GM19240 (cell line): ENCODE measurements around the gene SPATA16.
"Not testable (repeated sequence)": the region's sequence is repeated elsewhere in the genome, so short reads cannot be mapped to it uniquely, and the experiment has no call there.

Source experiments
- DNase-seq: peaks from one replicate; pipeline ENCODE4 v3.0.0; 2011; ENCODE audit warnings: low spot score; ENCODE audit not compliant: insufficient read length

The SPATA16 gene

GRCh38 chr3:173140986-173141385 lies at the start of gene SPATA16:
TSS of gene SPATA16 (minus strand) at chr3:173141235. CDS start at chr3:173117731, 23,504 bp downstream.
- DNase-seq = no peak

DNA sequence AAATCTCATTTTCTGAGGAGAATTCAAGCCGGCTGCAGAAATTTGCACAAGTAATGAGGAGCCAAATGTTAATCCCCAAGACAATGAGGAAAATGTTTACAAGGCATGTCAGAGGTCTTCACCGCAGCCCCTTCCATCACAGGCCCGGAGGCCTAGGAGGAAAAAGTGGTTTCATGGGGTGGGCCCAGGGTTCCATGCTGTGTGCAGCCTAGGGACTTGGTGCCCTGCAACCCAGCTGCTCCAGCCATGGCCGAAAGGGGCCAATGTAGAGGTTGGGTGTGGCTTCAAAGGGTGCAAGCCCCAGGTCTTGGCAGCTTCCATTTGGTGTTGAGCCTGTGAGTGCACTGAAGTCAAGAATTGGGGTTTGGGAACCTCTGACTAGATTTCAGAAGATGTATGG lies 42.0 kb upstream of the SPATA16 start:
- not testable (repeated sequence) for DNase-seq

DNA sequence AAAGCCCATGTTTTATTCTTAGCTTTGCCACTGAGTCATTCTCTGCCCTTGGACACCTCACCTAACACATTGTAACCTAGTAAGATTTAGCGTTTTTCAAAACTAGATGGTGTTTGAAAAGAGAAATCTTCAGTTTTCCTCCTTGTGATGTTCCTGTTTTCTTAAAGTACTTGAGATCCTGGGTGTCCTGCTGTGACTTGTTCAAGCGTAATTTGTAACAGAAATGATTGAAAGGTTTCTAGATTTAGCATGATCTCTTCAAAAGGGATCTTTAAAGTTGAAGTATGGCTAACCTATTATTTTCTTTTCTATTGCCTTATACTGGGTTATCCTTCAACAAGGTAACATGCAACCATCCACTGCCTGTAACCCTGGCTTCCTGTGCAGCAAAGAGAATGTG lies 32.6 kb upstream of the SPATA16 start:
- DNase-seq = no peak

DNA sequence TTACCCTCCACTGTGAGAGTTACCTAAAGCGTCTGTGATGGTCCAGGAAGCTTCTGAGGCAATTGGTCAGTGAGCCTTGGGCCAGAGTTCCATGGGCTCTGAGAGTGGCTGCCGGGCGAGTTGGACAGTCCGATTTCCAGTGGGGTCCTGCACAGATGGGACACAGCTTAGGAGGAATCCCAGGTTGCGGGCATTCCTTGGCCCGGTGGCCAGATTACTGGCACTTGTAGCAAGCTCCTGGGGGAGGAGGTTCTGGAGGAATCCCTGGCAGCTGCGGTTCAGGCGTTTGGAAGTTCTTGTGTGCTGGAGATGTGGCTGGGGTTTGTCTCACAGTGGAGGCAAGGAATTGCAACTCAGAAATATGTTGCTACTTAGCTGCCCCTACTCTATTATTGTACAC lies 18.1 kb upstream of the SPATA16 start:
- DNase-seq = not testable (repeated sequence)

DNA sequence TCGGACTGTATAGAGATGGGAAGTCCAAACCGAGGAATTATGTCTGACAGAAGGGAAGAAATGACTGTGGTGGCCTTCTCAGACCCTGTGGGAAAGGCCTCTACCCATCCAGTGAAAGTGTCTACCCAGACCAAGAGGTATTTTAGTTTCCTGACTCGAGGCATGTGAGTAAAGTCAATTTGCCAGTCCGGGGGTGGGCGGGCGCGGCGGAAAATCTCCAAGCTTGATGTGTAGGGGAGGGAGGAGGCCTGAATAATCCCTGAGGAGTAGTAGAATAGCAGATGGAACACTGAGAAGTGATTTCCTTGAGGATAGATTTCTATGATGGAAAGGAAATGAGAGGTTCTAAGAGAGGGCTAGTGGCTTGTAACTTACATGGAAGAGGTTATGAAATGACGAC lies 15.5 kb upstream of the SPATA16 start:
- DNase-seq = not testable (repeated sequence)

DNA sequence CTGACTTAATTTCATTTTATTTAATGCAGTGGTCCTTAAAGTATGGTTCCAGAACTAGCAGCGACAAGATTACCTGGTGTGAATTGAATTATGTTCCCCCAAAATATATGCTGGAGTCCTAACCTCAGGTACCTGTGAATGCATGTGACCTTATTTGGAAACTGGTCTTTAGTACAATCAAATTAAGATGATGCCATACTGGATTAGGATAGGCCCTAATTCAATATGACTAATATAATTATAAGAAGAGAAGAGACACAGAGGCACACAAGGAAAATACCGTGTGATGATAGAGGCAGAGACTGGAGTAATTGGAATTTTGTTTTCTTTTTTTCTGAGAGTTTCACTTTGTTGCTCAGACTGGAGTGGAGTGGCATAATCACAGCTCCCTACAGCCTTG lies 12.6 kb upstream of the SPATA16 start:
- DNase-seq = no peak

DNA sequence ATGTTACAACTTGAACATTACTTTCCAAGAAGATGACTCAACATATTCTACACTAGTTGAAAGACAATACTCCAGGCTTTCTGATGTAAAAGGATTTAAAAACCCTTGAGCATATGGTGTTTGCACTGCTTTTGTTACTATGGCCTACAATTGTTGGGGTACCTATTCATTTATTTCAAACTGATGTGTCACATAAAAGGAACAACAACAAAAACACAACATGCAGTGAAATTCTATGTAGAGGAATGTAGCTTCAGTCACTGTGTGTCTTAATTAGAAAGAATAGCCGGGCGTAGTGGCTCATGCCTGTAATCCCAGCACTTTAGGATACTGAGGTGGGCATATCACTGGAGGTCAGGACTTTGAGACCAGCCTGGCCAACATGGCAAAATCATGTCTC lies 1.6 kb downstream of the SPATA16 start:
- DNase-seq = no peak

DNA sequence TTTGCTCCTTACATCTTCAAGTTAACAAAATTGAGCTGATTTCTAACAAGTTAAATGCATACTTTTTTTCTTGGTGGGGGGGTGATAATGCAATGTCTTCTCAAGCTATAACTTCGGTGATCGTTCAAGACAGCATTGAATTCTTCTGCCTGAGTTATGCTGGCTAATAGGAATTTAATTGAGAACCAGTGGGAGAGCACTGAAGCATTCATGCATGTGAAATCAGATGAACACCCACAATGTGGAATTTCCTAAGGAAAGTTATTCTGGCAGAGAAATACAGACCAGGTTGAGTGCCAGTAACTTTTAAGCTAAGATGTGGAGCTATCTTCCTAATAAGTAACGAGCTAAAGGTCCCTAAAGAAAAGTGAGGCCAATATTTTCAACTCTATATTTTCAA lies 3.0 kb downstream of the SPATA16 start:
- DNase-seq = no peak

DNA sequence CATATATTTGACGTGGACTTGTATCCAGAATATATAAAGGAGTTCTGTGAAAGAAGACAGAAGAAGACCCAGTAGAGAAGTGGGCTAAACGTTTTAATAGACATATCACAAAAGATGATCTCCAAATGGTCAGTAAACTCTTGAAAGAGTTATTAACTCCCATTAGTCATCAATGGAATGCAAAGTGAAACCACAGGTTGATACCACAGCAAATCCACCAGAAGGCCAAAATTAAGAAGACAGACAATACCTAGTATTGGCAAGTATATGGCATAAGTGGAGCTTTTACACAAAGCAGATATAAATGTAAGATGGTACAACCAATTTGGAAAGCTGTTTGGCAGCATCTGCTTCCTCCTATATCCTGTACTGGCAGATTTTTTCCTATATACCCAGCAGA lies 6.0 kb downstream of the SPATA16 start:
- DNase-seq = no peak

DNA sequence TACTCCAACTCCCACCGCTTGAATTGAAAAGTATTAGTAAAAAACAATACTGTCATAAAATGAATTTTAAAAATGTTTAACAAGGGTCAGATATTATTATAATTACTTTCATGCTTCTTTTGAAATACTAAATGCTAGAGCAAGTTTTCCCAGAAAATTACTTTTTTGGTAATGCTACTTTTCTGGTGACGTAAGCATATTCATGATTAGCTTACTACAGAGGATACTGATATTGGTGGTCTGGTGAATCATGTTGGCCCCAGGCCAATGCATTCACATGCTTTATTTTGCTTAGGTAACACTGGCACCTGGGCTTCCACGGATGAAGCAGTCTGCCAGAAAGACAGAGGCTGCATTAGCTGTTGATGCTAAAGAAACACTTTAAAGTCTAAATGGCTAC lies 12.4 kb downstream of the SPATA16 start:
- DNase-seq = no peak

- DNase-seq = no peak
These were observed 29.7 kb downstream of the SPATA16 start for GRCh38 chr3:173111321-173111720.

DNA sequence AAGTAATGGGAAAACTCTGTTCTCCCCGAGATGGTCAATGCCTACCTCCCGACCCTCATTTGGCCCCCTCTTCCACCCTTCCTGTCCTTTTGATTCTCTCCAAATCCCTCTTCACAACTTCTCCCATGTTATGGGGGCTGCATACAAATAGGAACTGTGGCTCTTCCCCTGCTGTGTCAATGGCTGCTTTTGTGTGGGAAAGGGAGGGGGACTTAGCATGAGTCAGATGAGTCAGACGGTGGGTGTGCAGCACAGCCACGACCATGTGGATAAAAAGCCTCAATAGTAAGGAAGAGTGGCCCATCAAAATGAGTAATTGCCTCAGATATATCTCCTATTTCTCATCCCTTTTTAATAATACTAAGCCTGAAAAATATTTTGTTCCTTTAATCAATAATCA lies 31.9 kb downstream of the SPATA16 start:
- no peak for DNase-seq

GRCh38 chr3:173103469-173103868 lies 37.6 kb downstream of the SPATA16 start:
- DNase-seq = no peak

- DNase-seq = no peak
These were observed 42.1 kb downstream of the SPATA16 start for GRCh38 chr3:173098959-173099358.

- no peak for DNase-seq
These were observed 43.8 kb downstream of the SPATA16 start for GRCh38 chr3:173096994-173097785.

DNA sequence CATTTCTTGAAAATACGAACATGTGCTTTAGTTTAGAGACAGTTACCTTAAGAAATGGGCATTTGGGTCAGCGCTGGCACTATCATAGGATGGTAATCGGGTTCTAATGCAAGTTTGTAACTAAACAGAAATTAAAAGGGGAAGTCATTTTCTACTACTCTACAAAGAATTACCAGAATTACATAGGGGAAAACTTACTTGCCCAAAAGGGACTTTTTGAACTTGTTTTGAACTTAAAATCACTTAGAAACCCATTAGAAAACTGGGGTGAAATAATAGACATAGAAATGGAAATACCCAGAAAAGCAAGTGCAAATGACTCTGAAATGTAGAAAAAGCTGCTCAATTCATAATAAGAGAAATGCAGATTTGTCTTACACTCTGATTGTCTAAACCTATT lies 44.9 kb downstream of the SPATA16 start:
- no peak for DNase-seq

DNA sequence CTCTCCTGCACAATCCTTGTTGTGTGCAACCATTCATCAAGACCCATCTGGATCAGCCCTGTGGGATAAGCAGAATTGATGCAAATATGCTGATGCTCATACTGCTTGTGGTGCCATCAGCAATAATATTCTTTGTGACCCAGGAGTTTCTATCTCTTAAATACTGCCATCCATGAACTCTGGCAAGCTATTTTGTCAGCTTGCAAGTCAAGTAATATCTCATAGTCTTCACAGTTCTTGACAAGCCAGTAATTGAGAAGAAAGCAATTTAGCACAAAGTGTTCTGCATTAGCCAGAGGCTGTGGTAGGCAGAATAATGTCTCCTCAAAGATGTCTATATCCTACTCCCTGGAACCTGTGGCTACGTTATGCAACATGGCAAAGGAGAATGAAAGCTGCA lies 49.0 kb downstream of the SPATA16 start:
- no peak for DNase-seq

DNA sequence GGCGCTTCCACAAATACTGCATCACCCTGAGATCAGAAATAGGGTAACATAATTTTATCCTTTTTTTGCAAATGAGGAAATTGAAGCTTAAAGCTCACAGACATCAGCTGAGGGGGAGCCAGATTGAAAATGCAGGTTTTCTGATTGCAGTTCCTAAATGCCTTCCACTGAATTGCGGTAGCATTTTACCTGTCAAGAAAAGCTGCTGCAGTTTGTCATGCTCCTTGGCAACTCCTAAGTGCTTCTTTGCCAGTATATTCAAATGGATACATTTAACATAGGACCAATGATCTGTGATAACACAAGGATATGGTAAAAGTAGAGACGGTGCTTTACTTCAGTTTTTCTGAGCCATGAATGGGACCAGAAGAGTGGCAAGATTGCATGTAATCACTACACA lies 50.5 kb downstream of the SPATA16 start:
- DNase-seq = no peak

DNA sequence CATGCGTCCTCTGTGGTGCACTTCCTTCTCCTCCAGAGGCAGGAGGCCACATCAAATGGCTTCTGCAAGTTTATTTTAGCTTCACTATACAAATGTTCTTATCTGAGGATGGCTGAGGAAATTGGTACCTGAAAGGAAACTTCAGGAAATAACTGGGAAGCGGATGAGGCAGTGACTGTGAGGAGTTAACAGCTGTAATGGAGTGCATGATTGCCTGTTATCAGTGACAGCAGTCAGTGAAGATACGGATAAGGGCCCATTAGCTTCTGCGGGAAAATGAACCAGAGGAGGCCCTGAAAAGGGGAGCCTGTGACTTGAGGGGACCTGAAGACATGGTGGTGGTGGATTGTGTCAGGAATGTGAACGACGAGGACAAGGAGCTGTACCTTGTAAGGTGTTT lies 51.8 kb downstream of the SPATA16 start:
- DNase-seq = no peak

DNA sequence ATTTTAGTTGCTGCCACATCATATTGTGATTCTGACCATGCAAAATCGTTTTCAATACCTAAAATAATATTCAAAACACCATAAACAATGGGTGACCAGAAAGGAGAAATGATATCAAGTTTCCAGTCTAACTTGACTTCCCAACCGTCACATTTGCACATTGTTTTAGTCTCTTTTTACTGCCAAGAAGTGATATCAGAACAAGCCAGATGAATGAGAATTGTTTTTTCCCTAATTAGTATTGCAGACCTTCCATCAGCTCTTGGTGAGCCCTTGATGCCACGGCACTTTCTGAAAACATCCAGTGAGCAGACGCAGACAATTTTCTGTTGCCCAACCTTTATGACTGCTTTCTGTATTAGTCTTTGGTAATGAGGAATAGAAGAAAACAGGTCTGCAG lies 62.5 kb downstream of the SPATA16 start:
- DNase-seq = no peak

DNA sequence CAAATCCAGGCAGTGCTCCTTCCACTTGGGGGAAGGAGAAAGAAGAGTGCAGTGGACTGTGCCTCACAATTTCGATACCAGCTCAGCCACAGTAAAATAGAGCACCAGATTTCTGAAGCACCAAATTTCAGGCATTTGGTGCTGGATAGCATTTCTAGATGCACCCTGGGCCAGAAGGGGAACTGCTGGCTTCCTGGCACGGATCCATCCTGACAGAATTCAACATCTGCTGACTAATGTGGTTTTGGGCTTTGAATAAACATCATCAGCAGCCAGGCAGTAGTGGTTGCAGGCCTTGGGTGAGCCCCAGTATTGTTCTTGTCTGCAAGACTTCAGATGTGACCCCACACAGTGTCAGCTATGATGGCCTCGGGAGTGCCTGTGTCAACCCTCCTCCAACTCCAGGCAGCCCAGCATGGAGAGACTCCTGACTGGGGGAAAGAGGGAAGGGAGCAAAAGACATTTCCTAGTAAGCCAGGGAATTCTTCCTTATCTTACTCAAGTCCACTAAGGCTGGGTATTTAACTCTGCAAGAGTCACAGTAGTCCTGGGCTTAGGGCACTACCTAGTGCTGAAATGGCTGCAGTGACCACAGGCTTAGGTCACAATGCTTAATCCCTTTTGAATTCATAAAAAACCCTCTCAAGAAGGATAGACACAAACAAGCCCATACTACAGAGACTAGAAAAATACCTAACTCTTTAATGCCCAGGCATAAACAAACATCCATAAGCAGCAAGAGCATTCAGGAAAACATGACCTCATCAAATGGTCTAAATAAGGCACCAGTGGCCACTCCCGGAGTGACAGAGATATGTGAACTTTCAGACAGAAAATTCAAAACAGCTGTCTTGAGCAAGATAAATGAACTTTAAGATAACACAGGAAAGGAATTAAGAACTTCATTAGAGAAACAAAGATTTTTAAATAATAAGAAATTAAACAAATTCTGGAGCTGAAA lies 74.7 kb downstream of the SPATA16 start:
- no peak for DNase-seq

DNA sequence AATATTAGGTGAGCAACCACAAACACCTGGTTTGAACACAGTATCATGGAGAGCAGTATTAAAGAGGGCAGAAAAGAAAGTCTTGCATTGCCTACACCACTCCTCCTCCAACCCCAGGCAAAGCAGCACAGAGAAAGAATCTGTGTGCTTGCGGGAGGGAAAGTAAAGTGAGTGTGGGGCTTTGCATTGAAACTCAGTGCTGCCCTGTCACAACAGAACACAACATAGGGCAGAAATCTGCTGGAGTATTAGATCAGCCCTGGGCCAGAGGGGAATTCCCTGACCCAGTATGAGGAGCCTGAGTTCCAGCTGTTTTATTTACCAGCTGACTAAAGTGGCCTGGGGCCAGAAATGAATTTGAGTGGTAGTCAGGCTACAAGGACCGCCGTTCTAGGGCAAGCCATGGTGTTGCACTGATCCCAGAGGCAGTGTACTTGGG lies 75.5 kb downstream of the SPATA16 start:
- no peak for DNase-seq
